Activated T-cell treated with anti-CD3 and anti-CD28 coated beads, Interleukin-2, amount 50 U/mL, for 72 hours (primary cell): Measurements from ENCODE around the gene DESI1. TPM values are rescaled to one million over a fixed set of nuclear protein-coding genes. Genes with fewer than 3 reads are reported as not detected.
A peak's percentile ranks its signal among the peaks of the same experiment; 100 is the strongest.
"Not testable (repeated sequence)": the region's sequence is repeated elsewhere in the genome, so short reads cannot be mapped to it uniquely, and the experiment has no call there.

Source experiments
- ATAC-seq, 2 donors: fragments of 150-1000 bp; cut with Tn5 transposase; replicated peaks in 1 of 2; 2 replicates each; pipeline ENCODE4 v1.10.0; 2021; ENCODE audit warnings: moderate library complexity in 2 of 2, mild to moderate bottlenecking in 1 of 2
- DNase-seq, 2 donors: peaks; one replicate each; pipeline ENCODE4 v3.0.0; 2021 to 2022; ENCODE audit warnings: mixed read lengths in 1 of 2
- H3K27ac Mint-ChIP-seq: one replicate; pipeline ENCODE4 v1.8.0; 2022; ENCODE audit warnings: mild to moderate bottlenecking, moderate library complexity, mixed read lengths
- H3K27me3 Mint-ChIP-seq: one replicate; pipeline ENCODE4 v1.8.0; 2022; ENCODE audit warnings: low read depth, mixed read lengths
- H3K36me3 Mint-ChIP-seq, 2 donors: one replicate each; pipeline ENCODE4 v1.8.0; 2022; ENCODE audit warnings: mixed read lengths in 2 of 2, mild to moderate bottlenecking in 1 of 2; ENCODE audit not compliant: insufficient read depth in 2 of 2
- H3K4me1 Mint-ChIP-seq: one replicate; pipeline ENCODE4 v1.8.0; 2022; ENCODE audit warnings: low read depth, mixed read lengths
- H3K4me3 Mint-ChIP-seq, 2 donors: one replicate each; pipeline ENCODE4 v1.8.0; 2022; ENCODE audit warnings: mild to moderate bottlenecking in 2 of 2, mixed read lengths in 2 of 2, moderate library complexity in 2 of 2
- H3K9me3 Mint-ChIP-seq, 2 donors: one replicate each; pipeline ENCODE4 v1.8.0; 2022; ENCODE audit warnings: mixed read lengths in 2 of 2
- total RNA-seq, 2 donors: library from RNA; stranded (reverse); gene quantifications; one replicate each; pipeline ENCODE4 v1.2.3, GENCODE V29; 2022

Gene DESI1
- total RNA-seq, 2 donors from 2014 or later = 52.6 to 65.7 TPM

- Mint-ChIP-seq H3K27ac (no peak overlapping the region), H3K4me1 (peaks cover 6% of the 10 kb centered on the region), H3K27me3 (no peaks in the 10 kb centered on the region), H3K36me3 (peaks cover 16 to 31% of the 10 kb centered on the region in 2 donors), H3K4me3 (no peak overlapping the region), H3K9me3 (no peaks in the 10 kb centered on the region)
- ATAC-seq (no peak), DNase-seq (no peak)
These were observed 30.0 kb upstream of the DESI1 start for GRCh38 chr22:41650821-41651220.

- peaks cover 16 to 31% of the 10 kb centered on the region in 2 donors for H3K36me3 Mint-ChIP-seq
- H3K4me1 Mint-ChIP-seq = peaks cover 6% of the 10 kb centered on the region
- H3K27ac Mint-ChIP-seq = no peak overlapping the region
- ATAC-seq (no peak), DNase-seq (no peak)
- H3K4me3 Mint-ChIP-seq = no peak overlapping the region
- H3K27me3 Mint-ChIP-seq = no peaks in the 10 kb centered on the region
- no peaks in the 10 kb centered on the region for H3K9me3 Mint-ChIP-seq
These were observed 29.4 kb upstream of the DESI1 start for GRCh38 chr22:41650229-41650628.

DNA sequence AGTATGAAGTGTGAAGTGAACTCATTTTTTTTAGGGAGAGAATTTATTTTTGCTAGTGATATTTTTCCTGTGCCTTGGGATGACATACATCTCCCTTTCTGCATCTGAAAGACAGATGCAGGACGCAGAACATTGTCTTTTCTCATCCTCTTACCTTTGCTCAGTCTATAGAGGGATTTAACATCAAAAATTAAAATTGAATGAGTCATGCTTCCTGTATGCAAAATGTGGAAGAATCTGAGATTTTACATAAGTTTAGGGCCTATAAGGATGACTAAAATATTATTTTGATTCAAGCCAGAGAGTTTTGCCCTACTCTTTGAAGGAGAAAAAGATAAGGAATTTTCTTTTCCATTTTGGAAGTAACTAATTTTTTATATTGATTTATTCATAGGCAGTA, 27.6 kb upstream of the DESI1 start:
- H3K4me3 Mint-ChIP-seq = no peak overlapping the region
- DNase-seq = no peak
- no peak for ATAC-seq
- peak overlapping the region; percentile 54 for H3K27ac Mint-ChIP-seq
- H3K9me3 Mint-ChIP-seq = no peaks in the 10 kb centered on the region
- H3K36me3 Mint-ChIP-seq = peaks cover 15 to 33% of the 10 kb centered on the region in 2 donors
- H3K4me1 Mint-ChIP-seq = peaks cover 6% of the 10 kb centered on the region
- H3K27me3 Mint-ChIP-seq = no peaks in the 10 kb centered on the region

- Mint-ChIP-seq H3K4me1 (peaks cover 6% of the 10 kb centered on the region), H3K4me3 (no peak overlapping the region), H3K27me3 (no peaks in the 10 kb centered on the region), H3K27ac (peak overlapping the region; percentile 54), H3K36me3 (peaks cover 13 to 33% of the 10 kb centered on the region in 2 donors), H3K9me3 (no peaks in the 10 kb centered on the region)
- no peak for ATAC-seq
- no peak for DNase-seq
These were observed 26.9 kb upstream of the DESI1 start for GRCh38 chr22:41647771-41648170.

DNA sequence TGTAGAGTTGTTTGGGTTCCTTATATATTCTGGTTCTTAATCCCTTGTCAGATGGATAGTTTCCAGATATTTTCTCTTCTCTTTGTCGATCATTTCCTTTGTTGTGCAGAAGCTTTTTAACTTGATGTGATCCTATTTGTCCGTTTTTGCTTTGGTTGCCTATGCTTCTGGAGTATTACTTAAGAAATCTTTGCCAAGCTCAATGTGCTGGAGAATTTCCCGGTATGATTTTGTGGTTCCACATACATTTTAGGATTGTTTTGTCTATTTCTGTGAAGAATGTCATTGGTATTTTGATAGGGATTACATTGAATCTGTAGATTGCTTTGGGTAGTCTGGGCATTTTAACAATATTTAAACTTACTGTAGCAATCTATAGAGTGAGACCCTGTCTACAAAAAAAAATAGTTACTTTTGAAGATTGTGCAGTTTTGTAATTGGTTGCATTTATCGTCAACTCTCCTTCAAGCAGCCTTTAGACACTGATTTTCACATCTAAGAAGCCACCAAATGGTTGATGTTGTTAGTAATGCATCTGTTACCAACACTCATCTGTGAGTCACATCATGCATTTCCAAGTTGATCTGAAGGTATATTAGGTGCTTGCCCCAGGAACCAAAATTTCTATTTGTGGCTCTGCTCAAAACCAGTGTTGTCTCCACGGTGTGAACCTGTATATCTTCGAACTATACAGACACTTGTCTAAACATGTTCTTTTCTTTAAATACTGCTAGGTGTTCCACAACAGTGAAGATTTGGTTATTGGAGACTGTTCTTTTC, 21.7 kb upstream of the DESI1 start:
- no peak for DNase-seq
- H3K36me3 Mint-ChIP-seq = peaks cover 7 to 40% of the 10 kb centered on the region in 2 donors
- H3K4me1 Mint-ChIP-seq = peaks cover 5% of the 10 kb centered on the region
- no peaks in the 10 kb centered on the region for H3K9me3 Mint-ChIP-seq
- no peak for ATAC-seq
- no peak overlapping the region for H3K4me3 Mint-ChIP-seq
- no peaks in the 10 kb centered on the region for H3K27me3 Mint-ChIP-seq
- H3K27ac Mint-ChIP-seq = peak overlapping the region; percentile 46

- no peaks in the 10 kb centered on the region for H3K27me3 Mint-ChIP-seq
- H3K9me3 Mint-ChIP-seq = no peaks in the 10 kb centered on the region
- peaks cover 5% of the 10 kb centered on the region for H3K4me1 Mint-ChIP-seq
- no peak overlapping the region for H3K27ac Mint-ChIP-seq
- no peak for ATAC-seq
- H3K4me3 Mint-ChIP-seq = no peak overlapping the region
- DNase-seq = no peak
- H3K36me3 Mint-ChIP-seq = peaks cover 7 to 40% of the 10 kb centered on the region in 2 donors
These were observed 21.0 kb upstream of the DESI1 start for GRCh38 chr22:41641854-41642253.

GRCh38 chr22:41638748-41639147, 17.9 kb upstream of the DESI1 start:
- H3K9me3 Mint-ChIP-seq = no peaks in the 10 kb centered on the region
- peaks cover 11 to 43% of the 10 kb centered on the region in 2 donors for H3K36me3 Mint-ChIP-seq
- no peak for DNase-seq
- H3K27ac Mint-ChIP-seq = no peak overlapping the region
- H3K4me1 Mint-ChIP-seq = peaks cover 5% of the 10 kb centered on the region
- no peak for ATAC-seq
- H3K27me3 Mint-ChIP-seq = no peaks in the 10 kb centered on the region
- no peak overlapping the region for H3K4me3 Mint-ChIP-seq

DNA sequence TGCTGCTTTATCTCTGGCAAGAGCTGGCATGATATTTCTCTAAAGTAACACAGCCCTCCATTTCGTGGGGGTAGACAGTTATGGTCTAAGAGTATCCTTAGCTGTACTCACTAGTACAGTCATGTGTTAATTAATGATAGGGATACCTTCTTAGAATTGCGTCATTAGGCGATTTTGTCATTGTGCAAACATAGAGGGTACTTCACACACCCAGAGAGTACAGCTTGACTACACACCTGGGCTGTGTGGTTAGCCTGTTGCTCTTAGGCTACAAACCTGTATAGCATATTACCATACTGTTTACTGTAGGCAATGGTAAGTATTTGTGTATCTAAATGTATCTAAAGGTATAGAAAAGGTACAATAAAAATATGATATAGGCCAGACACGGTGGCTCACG, 17.3 kb upstream of the DESI1 start:
- Mint-ChIP-seq H3K27ac (no peak overlapping the region), H3K4me3 (no peak overlapping the region), H3K4me1 (peaks cover 5% of the 10 kb centered on the region), H3K36me3 (peaks cover 11 to 47% of the 10 kb centered on the region in 2 donors), H3K27me3 (no peaks in the 10 kb centered on the region), H3K9me3 (no peaks in the 10 kb centered on the region)
- DNase-seq (no peak), ATAC-seq (no peak)

DNA sequence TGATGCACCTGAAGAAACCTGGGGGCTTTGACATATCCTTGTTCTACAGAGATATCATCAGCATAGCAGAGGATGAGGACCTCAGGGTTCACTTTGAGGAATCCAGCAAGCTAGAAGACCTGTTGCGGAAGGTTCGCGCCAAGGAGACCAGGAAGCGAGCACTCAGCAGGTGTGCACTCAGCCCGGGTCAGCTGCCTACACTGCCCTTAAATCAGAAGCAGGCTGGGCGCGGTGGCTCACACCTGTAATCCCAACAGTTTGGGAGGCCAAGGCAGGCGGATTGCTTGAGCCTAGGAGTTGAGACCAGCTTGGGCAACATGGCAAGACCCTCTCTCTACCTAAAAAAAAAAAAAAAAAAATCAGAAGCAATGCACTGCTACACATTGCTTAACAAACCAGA, 16.8 kb upstream of the DESI1 start:
- H3K27me3 Mint-ChIP-seq, H3K9me3 Mint-ChIP-seq, H3K4me1 Mint-ChIP-seq, ATAC-seq, DNase-seq, H3K4me3 Mint-ChIP-seq, H3K27ac Mint-ChIP-seq: not testable (repeated sequence)
- peaks cover 11 to 47% of the 10 kb centered on the region in 2 donors for H3K36me3 Mint-ChIP-seq

- Mint-ChIP-seq H3K27ac (no peak overlapping the region), H3K4me3 (no peak overlapping the region), H3K9me3 (no peaks in the 10 kb centered on the region), H3K27me3 (no peaks in the 10 kb centered on the region), H3K4me1 (no peaks in the 10 kb centered on the region), H3K36me3 (peaks cover 8 to 41% of the 10 kb centered on the region in 2 donors)
- no peak for ATAC-seq
- no peak for DNase-seq
These were observed 15.6 kb upstream of the DESI1 start for GRCh38 chr22:41636467-41636866.

GRCh38 chr22:41634610-41635009, 13.8 kb upstream of the DESI1 start:
- ATAC-seq, DNase-seq, H3K27ac Mint-ChIP-seq, H3K4me1 Mint-ChIP-seq, H3K9me3 Mint-ChIP-seq, H3K4me3 Mint-ChIP-seq, H3K27me3 Mint-ChIP-seq: not testable (repeated sequence)
- peaks cover 4 to 30% of the 10 kb centered on the region in 2 donors for H3K36me3 Mint-ChIP-seq

DNA sequence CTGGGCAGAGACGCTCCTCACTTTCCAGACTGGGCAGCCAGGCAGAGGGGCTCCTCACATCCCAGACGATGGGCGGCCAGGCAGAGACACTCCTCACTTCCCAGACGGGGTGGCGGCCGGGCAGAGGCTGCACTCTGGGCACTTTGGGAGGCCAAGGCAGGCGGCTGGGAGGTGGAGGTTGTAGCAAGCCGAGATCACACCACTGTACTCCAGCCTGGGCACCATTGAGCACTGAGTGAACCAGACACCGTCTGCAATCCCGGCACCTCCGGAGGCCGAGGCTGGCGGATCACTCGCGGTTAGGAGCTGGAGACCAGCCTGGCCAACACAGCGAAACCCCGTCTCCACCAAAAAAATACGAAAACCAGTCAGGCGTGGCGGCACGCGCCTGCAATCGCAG, 10.8 kb upstream of the DESI1 start:
- not testable (repeated sequence) for H3K9me3 Mint-ChIP-seq, H3K27ac Mint-ChIP-seq, H3K4me3 Mint-ChIP-seq, H3K4me1 Mint-ChIP-seq, ATAC-seq, DNase-seq, H3K27me3 Mint-ChIP-seq
- H3K36me3 Mint-ChIP-seq = peaks cover 9 to 43% of the 10 kb centered on the region in 2 donors

DNA sequence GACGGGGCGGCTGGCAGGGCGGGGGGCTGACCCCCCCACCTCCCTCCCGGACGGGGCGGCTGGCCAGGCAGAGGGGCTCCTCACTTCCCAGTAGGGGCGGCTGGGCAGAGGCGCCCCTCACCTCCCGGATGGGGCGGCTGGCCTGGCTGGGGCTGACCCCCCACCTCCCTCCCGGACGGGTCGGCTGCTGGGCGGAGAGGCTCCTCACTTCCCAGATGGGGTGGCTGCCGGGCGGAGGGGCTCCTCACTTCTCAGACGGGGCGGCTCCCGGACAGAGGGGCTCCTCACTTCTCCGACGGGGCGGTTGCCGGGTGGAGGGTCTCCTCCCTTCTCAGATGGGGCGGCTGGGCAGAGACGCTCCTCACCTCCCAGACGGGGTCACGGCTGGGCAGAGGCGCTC, 10.3 kb upstream of the DESI1 start:
- not testable (repeated sequence) for H3K27ac Mint-ChIP-seq, H3K4me1 Mint-ChIP-seq, H3K9me3 Mint-ChIP-seq, H3K4me3 Mint-ChIP-seq, DNase-seq, ATAC-seq, H3K27me3 Mint-ChIP-seq
- H3K36me3 Mint-ChIP-seq = peaks cover 5 to 39% of the 10 kb centered on the region in 2 donors

DNA sequence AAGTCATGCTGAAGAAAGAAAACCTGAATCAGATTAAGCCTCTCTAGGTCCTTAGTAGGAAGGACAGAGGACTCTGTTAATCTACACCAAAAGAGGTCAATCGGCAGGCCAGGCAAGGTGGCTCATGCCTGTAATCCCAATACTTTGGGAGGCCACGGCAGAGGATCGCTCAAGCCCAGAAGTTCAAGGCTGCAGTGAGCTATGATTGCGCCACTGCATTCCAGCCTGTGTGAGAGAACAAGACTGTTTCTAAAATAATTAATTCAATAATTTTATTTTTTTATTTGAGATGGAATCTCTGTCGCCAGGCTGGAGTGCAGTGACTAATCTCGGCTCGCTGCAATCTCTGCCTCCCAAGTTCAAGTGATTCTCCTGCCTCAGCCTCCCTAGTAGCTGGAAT, 4.7 kb upstream of the DESI1 start:
- DNase-seq (no peak), ATAC-seq (no peak)
- Mint-ChIP-seq H3K27ac (no peak overlapping the region), H3K4me3 (no peak overlapping the region), H3K4me1 (peaks cover 26% of the 10 kb centered on the region), H3K27me3 (no peaks in the 10 kb centered on the region), H3K9me3 (no peaks in the 10 kb centered on the region), H3K36me3 (peaks cover 11 to 42% of the 10 kb centered on the region in 2 donors)
